ENCODE data around the gene TMEM215.
"Not testable (repeated sequence)": the region's sequence is repeated elsewhere in the genome, so short reads cannot be mapped to it uniquely, and the experiment has no call there.

TMEM215 gene

GRCh38 chr9:32783168-32783891 lies at the start of gene TMEM215:
TMEM215 (plus strand) TSS chr9:32783540; CDS start chr9:32784184, 644 bp downstream.
- no peak for DNase-seq (ENCODE audit: low read depth, low spot score)

DNA sequence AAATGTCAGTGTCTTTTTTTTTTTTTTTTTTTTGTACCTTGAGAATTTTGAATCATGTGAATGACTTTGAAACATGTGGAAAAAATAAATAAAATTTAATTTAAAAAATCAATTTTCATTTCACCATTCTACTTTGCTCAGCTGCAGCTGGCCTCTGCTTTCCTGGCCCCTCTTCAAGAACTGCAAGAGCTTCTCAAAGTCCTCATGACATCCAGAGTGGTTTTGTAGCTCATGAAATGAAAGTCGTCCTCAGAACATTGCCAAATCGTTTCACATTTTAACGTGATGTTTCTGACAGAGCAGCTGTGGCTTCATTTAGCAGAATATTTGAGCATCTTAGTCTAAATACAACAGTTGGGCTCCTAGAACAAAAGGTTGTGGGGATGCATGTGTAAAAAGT lies 47.9 kb upstream of the TMEM215 start:
- no peak for DNase-seq (ENCODE audit: low read depth, low spot score)

- no peak for DNase-seq (ENCODE audit: low read depth, low spot score)
Measured at GRCh38 chr9:32737378-32737777, 46.0 kb upstream of the TMEM215 start.

GRCh38 chr9:32738501-32739172 lies 44.7 kb upstream of the TMEM215 start:
- no peak for DNase-seq (ENCODE audit: low read depth, low spot score)

- DNase-seq (ENCODE audit: low read depth, low spot score) = no peak
Measured at GRCh38 chr9:32741706-32742105, 41.6 kb upstream of the TMEM215 start.

DNA sequence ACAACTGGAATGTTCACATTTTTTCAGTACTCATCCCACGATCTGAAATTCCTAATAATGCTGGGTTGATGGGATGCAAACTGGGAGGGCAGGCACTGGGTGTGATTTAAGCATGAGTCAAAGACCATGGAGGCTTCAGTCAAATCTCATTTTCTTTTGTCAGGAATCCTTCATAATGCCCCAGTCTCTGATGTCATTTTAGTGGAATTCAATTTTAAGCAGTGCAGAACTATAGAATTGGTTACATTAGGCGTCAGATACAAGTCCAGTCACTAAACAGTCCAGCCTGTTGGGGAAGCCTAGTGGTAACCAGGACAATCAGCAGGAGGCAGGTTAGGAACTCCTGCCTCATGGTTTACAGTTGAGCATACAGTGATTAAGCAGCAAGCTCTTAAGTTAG lies 41.0 kb upstream of the TMEM215 start:
- DNase-seq (ENCODE audit: low read depth, low spot score) = no peak

DNA sequence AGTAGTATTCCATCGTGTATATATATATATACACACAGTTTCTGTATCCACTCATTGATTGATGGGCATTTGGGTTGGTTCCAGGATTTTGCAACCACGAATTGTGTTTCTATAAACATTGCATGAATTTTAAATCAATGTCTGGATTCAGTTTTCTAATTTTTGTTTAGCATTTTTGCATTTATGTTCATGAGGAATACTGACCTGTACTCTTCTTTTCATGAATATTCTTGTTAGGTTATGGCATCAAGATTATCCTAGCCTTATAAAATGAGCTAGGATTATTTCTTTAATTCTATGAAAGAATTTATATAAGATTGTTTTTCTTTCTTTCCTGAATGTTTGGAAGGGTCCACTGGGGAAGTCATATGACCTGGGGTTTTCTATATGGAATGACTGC lies 35.3 kb upstream of the TMEM215 start:
- DNase-seq (ENCODE audit: low read depth, low spot score) = no peak

GRCh38 chr9:32755730-32756129 lies 27.6 kb upstream of the TMEM215 start:
- DNase-seq (ENCODE audit: low read depth, low spot score) = no peak

DNA sequence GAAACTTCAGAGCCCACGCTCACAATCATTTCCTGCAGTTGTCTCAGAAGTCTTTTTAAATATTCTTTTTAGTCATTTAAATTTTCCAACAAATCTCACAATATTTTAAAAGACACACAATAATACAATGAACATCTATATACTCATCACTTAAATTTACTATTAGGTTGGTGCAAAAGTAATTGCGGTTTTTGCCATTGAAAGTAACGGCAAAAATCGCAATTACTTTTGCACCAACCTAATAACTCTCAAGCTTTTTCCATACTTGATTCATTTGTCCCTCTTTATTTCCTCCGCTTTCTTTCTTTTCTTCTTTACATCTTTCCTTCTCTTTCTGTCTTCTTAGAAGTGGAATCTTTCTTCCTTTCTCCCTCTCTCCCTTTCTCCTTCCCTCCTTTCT lies 19.2 kb upstream of the TMEM215 start:
- DNase-seq (ENCODE audit: low read depth, low spot score) = no peak

- no peak for DNase-seq (ENCODE audit: low read depth, low spot score)
Measured at GRCh38 chr9:32775283-32775682, 8.1 kb upstream of the TMEM215 start.

GRCh38 chr9:32776201-32776600 lies 7.1 kb upstream of the TMEM215 start:
- no peak for DNase-seq (ENCODE audit: low read depth, low spot score)

GRCh38 chr9:32782476-32783167 lies 718 bp upstream of the TMEM215 start:
- no peak for DNase-seq (ENCODE audit: low read depth, low spot score)

- no peak for DNase-seq (ENCODE audit: low read depth, low spot score)
Measured at GRCh38 chr9:32787816-32788215, 4.5 kb downstream of the TMEM215 start.

DNA sequence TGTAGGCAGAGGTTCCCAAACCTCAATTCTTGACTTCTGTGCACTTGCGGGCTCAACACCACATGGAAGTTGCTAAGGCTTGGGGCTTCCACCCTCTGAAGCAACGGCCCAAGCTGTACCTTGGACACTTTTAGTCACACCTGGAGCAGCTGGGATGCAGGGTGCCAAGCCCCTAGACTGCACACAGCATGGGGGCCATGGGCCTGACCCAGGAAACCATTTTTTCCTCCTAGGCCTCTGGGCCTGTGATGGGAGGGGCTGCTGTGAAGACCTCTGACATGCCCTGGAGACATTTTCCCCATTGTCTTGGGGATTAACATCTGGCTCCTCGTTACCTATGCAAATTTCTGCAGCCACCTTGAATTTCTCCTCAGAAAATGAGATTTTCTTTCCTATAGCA lies 12.7 kb downstream of the TMEM215 start:
- DNase-seq (ENCODE audit: low read depth, low spot score) = not testable (repeated sequence)

DNA sequence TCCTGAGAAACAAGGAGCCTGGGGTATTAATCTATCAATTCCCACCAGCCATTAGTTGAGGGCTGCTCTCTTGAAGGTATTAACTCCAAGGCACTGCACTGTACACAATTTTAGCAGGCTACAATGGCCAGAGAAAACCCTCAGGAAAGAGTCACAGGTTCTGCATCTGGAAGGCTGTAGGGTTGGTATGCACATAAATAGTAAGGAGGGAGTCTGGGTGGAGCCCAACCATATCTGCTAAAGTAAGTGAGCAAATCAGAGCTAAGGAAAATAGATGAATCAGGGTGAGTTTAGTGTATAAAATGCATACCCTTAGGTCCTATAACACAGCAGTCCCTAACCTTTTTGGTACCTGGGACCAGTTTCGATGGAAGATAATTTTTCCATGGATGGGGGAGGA lies 18.2 kb downstream of the TMEM215 start:
- no peak for DNase-seq (ENCODE audit: low read depth, low spot score)

GRCh38 chr9:32807217-32807616 lies 23.9 kb downstream of the TMEM215 start:
- DNase-seq (ENCODE audit: low read depth, low spot score) = no peak

- DNase-seq (ENCODE audit: low read depth, low spot score) = no peak
Measured at GRCh38 chr9:32811246-32811645, 27.9 kb downstream of the TMEM215 start.

DNA sequence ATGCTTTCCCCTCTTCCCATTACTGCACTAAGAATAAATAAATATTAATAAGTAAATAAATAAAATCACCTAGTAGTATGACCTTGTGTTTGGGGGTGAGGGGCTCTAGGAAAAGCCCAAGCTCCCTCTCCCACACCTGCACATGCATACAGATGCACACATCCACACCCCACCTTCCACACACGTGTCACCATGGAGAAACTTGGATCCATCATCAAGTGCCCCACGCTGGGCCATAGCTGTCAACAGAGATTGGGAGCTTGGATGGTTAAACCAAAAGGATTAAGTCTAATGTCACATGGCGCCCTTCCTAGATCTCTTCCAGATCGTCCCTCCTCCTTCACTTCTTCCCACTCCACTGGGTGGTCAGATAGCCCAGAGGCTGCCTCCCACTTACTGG lies 37.0 kb downstream of the TMEM215 start:
- no peak for DNase-seq (ENCODE audit: low read depth, low spot score)

- no peak for DNase-seq (ENCODE audit: low read depth, low spot score)
Measured at GRCh38 chr9:32823101-32823500, 39.8 kb downstream of the TMEM215 start.

DNA sequence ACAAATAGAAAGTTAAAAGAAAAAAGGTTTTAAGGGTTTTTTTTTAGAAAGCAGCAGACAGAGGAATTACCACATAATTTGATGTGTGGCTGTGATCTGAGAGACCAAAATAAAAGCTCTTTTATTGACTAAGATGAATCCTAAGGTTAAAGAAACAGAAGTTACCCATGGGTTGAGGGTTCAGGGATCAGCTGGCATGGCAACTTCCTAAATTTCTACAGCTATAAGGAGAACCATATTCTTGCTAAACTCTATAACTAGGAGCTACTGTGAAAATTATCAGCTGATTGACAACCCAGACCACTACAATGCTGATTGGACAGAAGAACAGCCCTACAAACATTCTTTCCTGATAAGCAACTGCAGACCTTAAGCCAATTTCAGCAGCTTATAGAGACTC lies 40.2 kb downstream of the TMEM215 start:
- DNase-seq (ENCODE audit: low read depth, low spot score) = no peak

GRCh38 chr9:32825203-32825602 lies 41.9 kb downstream of the TMEM215 start:
- DNase-seq (ENCODE audit: low read depth, low spot score) = no peak

GRCh38 chr9:32828861-32829260 lies 45.5 kb downstream of the TMEM215 start:
- no peak for DNase-seq (ENCODE audit: low read depth, low spot score)

DNA sequence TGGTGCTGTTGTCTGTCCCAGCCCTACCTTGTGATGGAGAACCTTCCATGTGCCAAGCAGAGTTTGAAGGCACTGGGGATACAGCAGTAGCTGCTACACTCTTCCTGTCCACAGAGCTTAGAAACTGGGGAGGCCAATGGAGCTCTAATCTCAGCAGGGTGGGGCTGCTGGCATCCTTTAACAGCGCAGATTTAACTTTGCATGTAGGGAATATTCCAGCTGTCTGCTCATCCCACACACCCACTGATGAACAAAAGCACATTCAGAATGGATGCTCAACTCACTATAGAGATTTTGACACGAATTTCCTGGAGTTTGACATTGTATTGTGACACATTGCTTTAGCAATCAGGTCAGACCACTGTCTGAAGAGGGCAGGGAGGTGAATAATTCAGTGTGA lies 49.0 kb downstream of the TMEM215 start:
- no peak for DNase-seq (ENCODE audit: low read depth, low spot score)

All from activated CD4-positive, CD25-positive, alpha-beta regulatory T cell treated with anti-CD3 and anti-CD28 coated beads, Interleukin-2, amount 50 U/mL, for 16 hours (primary cell).